ELR (cell line): ENCODE data around the gene GALNT9.

Source experiments
- DNase-seq: peaks from one replicate; pipeline ENCODE4 v3.0.0-alpha.2; 2015; ENCODE audit warnings: low read depth

GALNT9 gene

GRCh38 chr12:132325733-132326130 lies 3.7 kb downstream of the GALNT9 start:
- DNase-seq, result no peak

GRCh38 chr12:132324841-132325732 lies 4.3 kb downstream of the GALNT9 start:
- DNase-seq, result peak; percentile 14

GRCh38 chr12:132324173-132324572 lies 5.2 kb downstream of the GALNT9 start:
- no peak for DNase-seq

GRCh38 chr12:132323171-132324010 lies 6.0 kb downstream of the GALNT9 start:
- no peak for DNase-seq

- no peak for DNase-seq
Measured at GRCh38 chr12:132322206-132323132, 6.9 kb downstream of the GALNT9 start.

- DNase-seq, result no peak
Measured at GRCh38 chr12:132321321-132322118, 7.9 kb downstream of the GALNT9 start.

GRCh38 chr12:132320767-132321211 lies 8.6 kb downstream of the GALNT9 start:
- DNase-seq, result no peak

GRCh38 chr12:132319991-132320570 lies 9.3 kb downstream of the GALNT9 start:
- DNase-seq, result no peak

GRCh38 chr12:132319359-132319950 lies 9.9 kb downstream of the GALNT9 start:
- DNase-seq, result no peak

- no peak for DNase-seq
Measured at GRCh38 chr12:132318618-132319033, 10.8 kb downstream of the GALNT9 start.

GRCh38 chr12:132318135-132318534 lies 11.3 kb downstream of the GALNT9 start:
- no peak for DNase-seq

GRCh38 chr12:132317233-132317938 lies 12.0 kb downstream of the GALNT9 start:
- DNase-seq, result no peak

GRCh38 chr12:132316497-132317232 lies 12.7 kb downstream of the GALNT9 start:
- no peak for DNase-seq

GRCh38 chr12:132315951-132316350 lies 13.4 kb downstream of the GALNT9 start:
- DNase-seq, result no peak

GRCh38 chr12:132315507-132315906 lies 13.9 kb downstream of the GALNT9 start:
- DNase-seq, result no peak

- DNase-seq, result no peak
Measured at GRCh38 chr12:132314516-132315233, 14.7 kb downstream of the GALNT9 start.

- no peak for DNase-seq
Measured at GRCh38 chr12:132314035-132314434, 15.4 kb downstream of the GALNT9 start.

- DNase-seq, result no peak
Measured at GRCh38 chr12:132313182-132313581, 16.2 kb downstream of the GALNT9 start.
